ENCODE data around the gene SRSF2.
A peak's percentile ranks its signal among the peaks of the same experiment; 100 is the strongest.

SRSF2 gene

DNA sequence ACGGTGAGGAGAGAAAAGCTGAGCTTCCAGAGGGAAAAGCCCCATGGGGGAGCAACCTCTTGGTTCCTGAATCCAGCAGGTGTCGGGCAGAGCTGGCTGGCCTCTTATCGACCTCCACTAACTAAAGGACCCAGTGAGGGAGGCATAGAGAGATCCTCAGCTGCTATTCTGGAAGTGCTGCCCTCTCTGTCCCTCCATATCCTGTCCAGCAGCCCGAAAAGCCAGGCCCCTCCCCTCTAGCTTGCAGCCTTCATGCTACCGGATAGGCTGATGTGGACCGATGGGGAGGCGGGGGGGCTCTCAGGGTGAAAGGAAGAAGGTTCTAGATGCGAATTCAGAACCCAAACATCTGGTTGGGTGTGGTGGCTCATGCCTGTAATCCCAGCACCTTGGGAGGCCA, 51.3 kb downstream of the SRSF2 start:
- peaks cover 28 to 46% (median 35%) of the 10 kb centered on the region in 3 donors for H3K36me3 ChIP-seq
- no peak for DNase-seq
- no peaks in the 10 kb centered on the region for H3K9me3 ChIP-seq
- no peak overlapping the region for H3K4me3 ChIP-seq
- intact Hi-C loops (cut with DNase I; ENCODE audit: low total_unique reads) = no loop called here
- TF ChIP-seq, protein P1, sequence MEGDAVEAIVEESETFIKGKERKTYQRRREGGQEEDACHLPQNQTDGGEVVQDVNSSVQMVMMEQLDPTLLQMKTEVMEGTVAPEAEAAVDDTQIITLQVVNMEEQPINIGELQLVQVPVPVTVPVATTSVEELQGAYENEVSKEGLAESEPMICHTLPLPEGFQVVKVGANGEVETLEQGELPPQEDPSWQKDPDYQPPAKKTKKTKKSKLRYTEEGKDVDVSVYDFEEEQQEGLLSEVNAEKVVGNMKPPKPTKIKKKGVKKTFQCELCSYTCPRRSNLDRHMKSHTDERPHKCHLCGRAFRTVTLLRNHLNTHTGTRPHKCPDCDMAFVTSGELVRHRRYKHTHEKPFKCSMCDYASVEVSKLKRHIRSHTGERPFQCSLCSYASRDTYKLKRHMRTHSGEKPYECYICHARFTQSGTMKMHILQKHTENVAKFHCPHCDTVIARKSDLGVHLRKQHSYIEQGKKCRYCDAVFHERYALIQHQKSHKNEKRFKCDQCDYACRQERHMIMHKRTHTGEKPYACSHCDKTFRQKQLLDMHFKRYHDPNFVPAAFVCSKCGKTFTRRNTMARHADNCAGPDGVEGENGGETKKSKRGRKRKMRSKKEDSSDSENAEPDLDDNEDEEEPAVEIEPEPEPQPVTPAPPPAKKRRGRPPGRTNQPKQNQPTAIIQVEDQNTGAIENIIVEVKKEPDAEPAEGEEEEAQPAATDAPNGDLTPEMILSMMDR (IDR thresholded peaks at IDR 0.05) = no peak
- H3K27ac ChIP-seq = peak overlapping the region; percentile 84 to 89
- H3K27me3 ChIP-seq = no peaks in the 10 kb centered on the region
- peaks cover 6 to 66% (median 49%) of the 10 kb centered on the region in 4 donors for H3K4me1 ChIP-seq

- Histone ChIP-seq H3K36me3 (peaks cover 28 to 50% (median 40%) of the 10 kb centered on the region in 3 donors), H3K9me3 (no peaks in the 10 kb centered on the region), H3K27me3 (no peaks in the 10 kb centered on the region), H3K4me3 (no peak overlapping the region), H3K4me1 (peaks cover 6 to 61% (median 46%) of the 10 kb centered on the region in 4 donors), H3K27ac (peak overlapping the region in 1 of 2 donors; percentile 89)
- intact Hi-C loops (cut with DNase I; ENCODE audit: low total_unique reads) = no loop called here
- TF ChIP-seq, protein P1 (IDR thresholded peaks at IDR 0.05) = no peak
- no peak for DNase-seq
These were observed 51.8 kb downstream of the SRSF2 start for GRCh38 chr17:76685366-76685765.

GRCh38 chr17:76684756-76685155, 52.4 kb downstream of the SRSF2 start:
- Histone ChIP-seq H3K36me3 (peaks cover 28 to 53% (median 42%) of the 10 kb centered on the region in 3 donors), H3K4me1 (peaks cover 6 to 61% (median 43%) of the 10 kb centered on the region in 4 donors), H3K27me3 (no peaks in the 10 kb centered on the region), H3K27ac (peak overlapping the region in 1 of 2 donors; percentile 89), H3K9me3 (no peaks in the 10 kb centered on the region), H3K4me3 (no peak overlapping the region)
- TF ChIP-seq, protein P1 (IDR thresholded peaks at IDR 0.05) = no peak
- DNase-seq = no peak
- intact Hi-C loops (cut with DNase I; ENCODE audit: low total_unique reads) = no loop called here
